Frontal cortex (tissue), 4 donors: ENCODE data around the gene TAPT1. TPM values are rescaled to one million over a fixed set of nuclear protein-coding genes. Genes with fewer than 3 reads are reported as not detected.
"Not testable (repeated sequence)": the region's sequence is repeated elsewhere in the genome, so short reads cannot be mapped to it uniquely, and the experiment has no call there.

Experiments used
- DNase-seq, 2 donors: peaks; one replicate each; pipeline ENCODE4 v3.0.0; 2012; ENCODE audit warnings: low spot score in 2 of 2
- FAIRE-seq: peaks from 2 replicates; lab custom pipeline; 2012; peaks lifted over from hg19 to GRCh38; lab: Jason Lieb, UNC
- total RNA-seq: library from RNA; depleted of rRNA; stranded (reverse); fragments of >200 nt; gene quantifications from one replicate; pipeline ENCODE4 v1.2.3, GENCODE V29; 2014
- donor health status: control.
- donor health status: control.
- donor health status: control.

The TAPT1 gene
- total RNA-seq, 1 donor from 2014 or later: 68.5 TPM

GRCh38 chr4:16194798-16195197, 31.5 kb downstream of the TAPT1 start:
- FAIRE-seq, DNase-seq: not testable (repeated sequence)

GRCh38 chr4:16194214-16194613, 32.1 kb downstream of the TAPT1 start:
- DNase-seq (no peak), FAIRE-seq (no peak)

- DNase-seq (no peak), FAIRE-seq (no peak)
Measured at GRCh38 chr4:16192631-16193518, 33.4 kb downstream of the TAPT1 start.

GRCh38 chr4:16192057-16192456, 34.2 kb downstream of the TAPT1 start:
- no peak for DNase-seq
- no peak for FAIRE-seq

- DNase-seq (no peak), FAIRE-seq (no peak)
Measured at GRCh38 chr4:16187455-16187854, 38.8 kb downstream of the TAPT1 start.

- peak; percentile 26 for FAIRE-seq
- DNase-seq: no peak
Measured at GRCh38 chr4:16186986-16187385, 39.3 kb downstream of the TAPT1 start.

- FAIRE-seq (no peak), DNase-seq (no peak)
Measured at GRCh38 chr4:16183604-16184003, 42.7 kb downstream of the TAPT1 start.

GRCh38 chr4:16176621-16177020, 49.6 kb downstream of the TAPT1 start:
- FAIRE-seq (no peak), DNase-seq (no peak)

GRCh38 chr4:16171831-16172230, 54.4 kb downstream of the TAPT1 start:
- DNase-seq (no peak), FAIRE-seq (no peak)

- DNase-seq: no peak
- no peak for FAIRE-seq
Measured at GRCh38 chr4:16169490-16169889, 56.8 kb downstream of the TAPT1 start.

- DNase-seq: no peak
- FAIRE-seq: no peak
Measured at GRCh38 chr4:16168710-16169388, 57.4 kb downstream of the TAPT1 start.

GRCh38 chr4:16168144-16168543, 58.1 kb downstream of the TAPT1 start:
- DNase-seq: no peak

GRCh38 chr4:16165931-16166330, 60.3 kb downstream of the TAPT1 start:
- no peak for FAIRE-seq
- DNase-seq: no peak

More at GRCh38 chr4:16168144-16168543, 58.1 kb downstream of the TAPT1 start:
- no peak for FAIRE-seq

- no peak for FAIRE-seq
- DNase-seq: no peak
Measured at GRCh38 chr4:16162891-16163290, 63.4 kb downstream of the TAPT1 start.

GRCh38 chr4:16161851-16162408, 64.3 kb downstream of the TAPT1 start:
- no peak for FAIRE-seq
- DNase-seq: no peak

- FAIRE-seq (no peak), DNase-seq (no peak)
Measured at GRCh38 chr4:16160457-16160856, 65.8 kb downstream of the TAPT1 start.

- FAIRE-seq: no peak
- no peak for DNase-seq
Measured at GRCh38 chr4:16159286-16159685, 67.0 kb downstream of the TAPT1 start.

- DNase-seq (no peak), FAIRE-seq (no peak)
Measured at GRCh38 chr4:16158504-16158852, 67.8 kb downstream of the TAPT1 start.

GRCh38 chr4:16157609-16158503, 68.4 kb downstream of the TAPT1 start:
- DNase-seq (no peak), FAIRE-seq (no peak)
